HepG2 (cell line): ENCODE data around the gene PIBF1. TPM values are rescaled to one million over a fixed set of nuclear protein-coding genes. Genes with fewer than 3 reads are reported as not detected.

Experiments used
- ASH2L ChIP-seq: fragments of 300-600, 200-600 bp; sonication (generic); IDR thresholded peaks from 2 replicates; pipeline ENCODE4 v1.7.0; 2017; ENCODE audit warnings: low read depth, mild to moderate bottlenecking, moderate library complexity, mixed read lengths, low read length; ENCODE audit not compliant: insufficient read length
- ATF7-NPFF ChIP-seq: sonication (generic); formaldehyde crosslinking; IDR thresholded peaks from 2 replicates; pipeline ENCODE4 v1.8.1; 2023; ENCODE audit warnings: mild to moderate bottlenecking, low read depth, missing genetic modification reagents, moderate library complexity
- ELF3 ChIP-seq: IDR thresholded peaks from 2 replicates; pipeline ENCODE4 v1.6.1; 2016; ENCODE audit warnings: missing genetic modification reagents, missing compliant biosample characterization
- GRHL1 ChIP-seq: sonication (generic); formaldehyde crosslinking; conservative IDR thresholded peaks from 2 replicates; pipeline ENCODE4 v1.8.0; 2022; ENCODE audit warnings: missing genetic modification reagents
- HNRNPK ChIP-seq: fragments of 200-400 bp; formaldehyde crosslinking; IDR thresholded peaks from 2 replicates; pipeline ENCODE4 v1.6.1; 2018; ENCODE audit warnings: low read length, low read depth, moderate library complexity, mild to moderate bottlenecking; ENCODE audit not compliant: poor library complexity, severe bottlenecking
- HNRNPL ChIP-seq: fragments of 200-400 bp; formaldehyde crosslinking; IDR thresholded peaks from 2 replicates; pipeline ENCODE4 v1.6.1; 2017; ENCODE audit warnings: mild to moderate bottlenecking, low read depth, low read length
- MAF1 ChIP-seq: sonication (generic); formaldehyde crosslinking; IDR thresholded peaks from 2 replicates; pipeline ENCODE4 v1.5.0; 2020; ENCODE audit warnings: missing genetic modification reagents, borderline replicate concordance
- MAFF ChIP-seq: IDR thresholded peaks from 2 replicates; pipeline ENCODE4 v1.6.1; 2011; ENCODE audit warnings: low read depth, low read length, improper control_type of control experiment
- RARG ChIP-seq: sonication (generic); formaldehyde crosslinking; IDR thresholded peaks from 2 replicates; pipeline ENCODE4 v1.4.0; 2020; ENCODE audit warnings: low read depth, mild to moderate bottlenecking, missing genetic modification reagents
- SNAI1 ChIP-seq: sonication (generic); formaldehyde crosslinking; IDR thresholded peaks from 2 replicates; pipeline ENCODE4 v1.5.0; 2020; ENCODE audit warnings: mild to moderate bottlenecking, missing genetic modification reagents, borderline replicate concordance
- SP5 ChIP-seq: IDR thresholded peaks from 2 replicates; pipeline ENCODE4 v1.6.1; 2016; ENCODE audit warnings: low read depth, borderline replicate concordance
- ZBTB46 ChIP-seq: sonication (generic); formaldehyde crosslinking; IDR thresholded peaks from 2 replicates; pipeline ENCODE4 v1.4.0; 2020; ENCODE audit warnings: mild to moderate bottlenecking, missing genetic modification reagents, borderline replicate concordance
- ZKSCAN5 ChIP-seq: sonication (generic); formaldehyde crosslinking; IDR thresholded peaks from 2 replicates; pipeline ENCODE4 v1.5.1; 2020; ENCODE audit warnings: mild to moderate bottlenecking, missing genetic modification reagents
- ZMAT3 ChIP-seq: sonication (generic); formaldehyde crosslinking; conservative IDR thresholded peaks from 2 replicates; pipeline ENCODE4 v1.7.0; 2021; ENCODE audit warnings: missing genetic modification reagents
- ZNF260 ChIP-seq: sonication (generic); formaldehyde crosslinking; IDR thresholded peaks from 2 replicates; pipeline ENCODE4 v1.4.0; 2020; ENCODE audit warnings: missing genetic modification reagents, low read depth, mild to moderate bottlenecking, borderline replicate concordance
- ZNF441 ChIP-seq: sonication (generic); formaldehyde crosslinking; IDR thresholded peaks from 2 replicates; pipeline ENCODE4 v1.7.0; 2021; ENCODE audit warnings: missing genetic modification reagents, borderline replicate concordance
- ZNF639 ChIP-seq: conservative IDR thresholded peaks from 2 replicates; pipeline ENCODE4 v1.6.1; 2018; ENCODE audit warnings: missing genetic modification reagents
- ZNF672 ChIP-seq: sonication (generic); formaldehyde crosslinking; IDR thresholded peaks from 2 replicates; pipeline ENCODE4 v1.8.1; 2022; ENCODE audit warnings: missing genetic modification reagents
- ZNF784 ChIP-seq: sonication (generic); formaldehyde crosslinking; IDR thresholded peaks from 2 replicates; pipeline ENCODE4 v1.5.1; 2020; ENCODE audit warnings: missing genetic modification reagents, mild to moderate bottlenecking, borderline replicate concordance
- polyA plus RNA-seq, 8 experiments: library from polyadenylated mRNA; depleted of rRNA in 3 of 8; stranded (reverse) in 7 of 8; unstranded in 1 of 8; fragments of >200 nt; fragmentation: Illumina TruSeq in 4 of 8; extraction: Trizol in 4 of 8; gene quantifications; 2 replicates each; pipeline versions ENCODE4 v1.2.1 to v1.2.3, GENCODE V29; 2011 to 2016; ENCODE audit warnings: low read depth in 4 of 8, missing spikeins in 1 of 8, mixed read lengths in 1 of 8; ENCODE audit not compliant: insufficient read depth in 1 of 8
- total RNA-seq, 5 experiments: library from RNA; depleted of rRNA; stranded (reverse); fragments of >200 nt; fragmentation: Illumina TruSeq; extraction: Trizol; gene quantifications; 2 replicates each; pipeline ENCODE4 v1.2.3, GENCODE V29; 2016; ENCODE audit warnings: low read depth in 1 of 5

Gene PIBF1
- total and polyA plus RNA-seq, 2 of the 13 experiments (the other 11 are each of a cell fraction or from before 2014, with no cell fraction given): 4.2 to 15.8 TPM

- TF ChIP-seq GRHL1 (no peak), ZNF639 (CRISPR knock-in tag) (0 out of 2 replicates have a peak, but pooled peaks have one; percentile 16), HNRNPK (no peak), HNRNPL (no peak), ZMAT3 (no peak), ZNF672 (CRISPR knock-in tag) (no peak), RARG (CRISPR knock-in tag) (no peak), SNAI1 (CRISPR knock-in tag) (no peak), MAFF (no peak), ZNF260 (CRISPR knock-in tag) (no peak), ELF3 (CRISPR knock-in tag) (peak; percentile 91), ZKSCAN5 (CRISPR knock-in tag) (no peak), SP5 (0 out of 2 replicates have a peak, but pooled peaks have one; percentile 10), ZNF441 (no peak), ATF7-NPFF (CRISPR knock-in tag) (0 out of 2 replicates have a peak, but pooled peaks have one; percentile 27), ZNF784 (CRISPR knock-in tag) (no peak), MAF1 (CRISPR knock-in tag) (no peak; the same call in 1 of the 2 replicates), ASH2L (peak; percentile 95), ZBTB46 (CRISPR knock-in tag) (no peak)
These were observed at the start of gene PIBF1, which contains the start of gene DIS3 (continued) for GRCh38 chr13:72781451-72782439.
